GM19043 (cell line): Measurements from ENCODE around the gene SPTB.

Experiments
- ATAC-seq: cut with Tn5 transposase; IDR thresholded peaks from one replicate; pipeline ENCODE4 v1.9.1; 2021; ENCODE audit warnings: low read depth; ENCODE audit not compliant: unreplicated experiment

SPTB gene

GRCh38 chr14:64769096-64770020 is 110.3 kb downstream of the SPTB start:
- no peak for ATAC-seq

GRCh38 chr14:64768401-64769095 is 111.2 kb downstream of the SPTB start:
- ATAC-seq: no peak

GRCh38 chr14:64767215-64767964 is 112.3 kb downstream of the SPTB start:
- no peak for ATAC-seq

- no peak for ATAC-seq
Measured at GRCh38 chr14:64766430-64767151, 113.1 kb downstream of the SPTB start.

GRCh38 chr14:64765740-64766302 is 113.9 kb downstream of the SPTB start:
- ATAC-seq: no peak

GRCh38 chr14:64764641-64765520 is 114.8 kb downstream of the SPTB start:
- no peak for ATAC-seq

- no peak for ATAC-seq
Measured at GRCh38 chr14:64763801-64764621, 115.7 kb downstream of the SPTB start.

GRCh38 chr14:64763085-64763782 is 116.5 kb downstream of the SPTB start:
- no peak for ATAC-seq

GRCh38 chr14:64762044-64763034 is 117.4 kb downstream of the SPTB start:
- ATAC-seq: no peak

- ATAC-seq: no peak
Measured at GRCh38 chr14:64761441-64762043, 118.2 kb downstream of the SPTB start.

GRCh38 chr14:64760916-64761315 is 118.8 kb downstream of the SPTB start:
- ATAC-seq: no peak

- no peak for ATAC-seq
Measured at GRCh38 chr14:64760146-64760755, 119.5 kb downstream of the SPTB start.

- no peak for ATAC-seq
Measured at GRCh38 chr14:64759555-64759938, 120.2 kb downstream of the SPTB start.

GRCh38 chr14:64758691-64759554 is 120.8 kb downstream of the SPTB start:
- no peak for ATAC-seq

GRCh38 chr14:64758025-64758521 is 121.6 kb downstream of the SPTB start:
- ATAC-seq: no peak
